CD4-positive, alpha-beta T cell treated with Interleukin-4 for 1 hour (primary cell): Measurements from ENCODE around the gene LUC7L.
"Not testable (repeated sequence)": the region's sequence is repeated elsewhere in the genome, so short reads cannot be mapped to it uniquely, and the experiment has no call there.

ENCODE experiments used
- DNase-seq, 2 donors: peaks; one replicate each; pipeline ENCODE4 v3.0.0-alpha.2; 2020 to 2022

Gene LUC7L

DNA sequence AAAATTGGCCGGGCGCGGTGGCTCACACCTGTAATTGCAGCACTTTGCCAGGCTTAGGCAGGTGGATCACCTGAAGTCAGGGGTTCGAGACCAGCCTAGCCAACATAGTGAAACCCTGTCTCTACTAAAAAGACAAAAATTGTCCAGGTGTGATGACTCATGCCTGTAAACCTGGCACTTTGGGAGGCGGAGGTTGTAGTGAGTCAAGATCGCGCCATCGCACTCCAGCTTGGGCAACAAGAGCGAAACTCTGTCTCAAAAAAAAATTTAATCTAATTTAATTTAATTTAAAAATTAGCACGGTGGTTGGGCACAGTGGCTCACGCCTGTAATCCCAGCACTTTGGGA, 50.6 kb downstream of the LUC7L start:
- no peak for DNase-seq

- DNase-seq = no peak
Measured at GRCh38 chr16:177981-178667, 51.1 kb downstream of the LUC7L start.

DNA sequence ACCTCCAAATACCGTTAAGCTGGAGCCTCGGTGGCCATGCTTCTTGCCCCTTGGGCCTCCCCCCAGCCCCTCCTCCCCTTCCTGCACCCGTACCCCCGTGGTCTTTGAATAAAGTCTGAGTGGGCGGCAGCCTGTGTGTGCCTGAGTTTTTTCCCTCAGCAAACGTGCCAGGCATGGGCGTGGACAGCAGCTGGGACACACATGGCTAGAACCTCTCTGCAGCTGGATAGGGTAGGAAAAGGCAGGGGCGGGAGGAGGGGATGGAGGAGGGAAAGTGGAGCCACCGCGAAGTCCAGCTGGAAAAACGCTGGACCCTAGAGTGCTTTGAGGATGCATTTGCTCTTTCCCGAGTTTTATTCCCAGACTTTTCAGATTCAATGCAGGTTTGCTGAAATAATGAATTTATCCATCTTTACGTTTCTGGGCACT, 51.8 kb downstream of the LUC7L start:
- no peak for DNase-seq

DNA sequence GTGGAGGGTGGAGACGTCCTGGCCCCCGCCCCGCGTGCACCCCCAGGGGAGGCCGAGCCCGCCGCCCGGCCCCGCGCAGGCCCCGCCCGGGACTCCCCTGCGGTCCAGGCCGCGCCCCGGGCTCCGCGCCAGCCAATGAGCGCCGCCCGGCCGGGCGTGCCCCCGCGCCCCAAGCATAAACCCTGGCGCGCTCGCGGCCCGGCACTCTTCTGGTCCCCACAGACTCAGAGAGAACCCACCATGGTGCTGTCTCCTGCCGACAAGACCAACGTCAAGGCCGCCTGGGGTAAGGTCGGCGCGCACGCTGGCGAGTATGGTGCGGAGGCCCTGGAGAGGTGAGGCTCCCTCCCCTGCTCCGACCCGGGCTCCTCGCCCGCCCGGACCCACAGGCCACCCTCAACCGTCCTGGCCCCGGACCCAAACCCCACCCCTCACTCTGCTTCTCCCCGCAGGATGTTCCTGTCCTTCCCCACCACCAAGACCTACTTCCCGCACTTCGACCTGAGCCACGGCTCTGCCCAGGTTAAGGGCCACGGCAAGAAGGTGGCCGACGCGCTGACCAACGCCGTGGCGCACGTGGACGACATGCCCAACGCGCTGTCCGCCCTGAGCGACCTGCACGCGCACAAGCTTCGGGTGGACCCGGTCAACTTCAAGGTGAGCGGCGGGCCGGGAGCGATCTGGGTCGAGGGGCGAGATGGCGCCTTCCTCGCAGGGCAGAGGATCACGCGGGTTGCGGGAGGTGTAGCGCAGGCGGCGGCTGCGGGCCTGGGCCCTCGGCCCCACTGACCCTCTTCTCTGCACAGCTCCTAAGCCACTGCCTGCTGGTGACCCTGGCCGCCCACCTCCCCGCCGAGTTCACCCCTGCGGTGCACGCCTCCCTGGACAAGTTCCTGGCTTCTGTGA, 52.5 kb downstream of the LUC7L start, which contains the start of gene HBA1:
Gene HBA1, plus strand, starts transcription at position 204 of the 906 bp plus-strand sequence. Its CDS starts 37 bp downstream, at position 241.
- not testable (repeated sequence) for DNase-seq

- not testable (repeated sequence) for DNase-seq
Measured at GRCh38 chr16:176006-176405, 53.2 kb downstream of the LUC7L start.

GRCh38 chr16:175011-175949, 54.0 kb downstream of the LUC7L start:
- DNase-seq = no peak

DNA sequence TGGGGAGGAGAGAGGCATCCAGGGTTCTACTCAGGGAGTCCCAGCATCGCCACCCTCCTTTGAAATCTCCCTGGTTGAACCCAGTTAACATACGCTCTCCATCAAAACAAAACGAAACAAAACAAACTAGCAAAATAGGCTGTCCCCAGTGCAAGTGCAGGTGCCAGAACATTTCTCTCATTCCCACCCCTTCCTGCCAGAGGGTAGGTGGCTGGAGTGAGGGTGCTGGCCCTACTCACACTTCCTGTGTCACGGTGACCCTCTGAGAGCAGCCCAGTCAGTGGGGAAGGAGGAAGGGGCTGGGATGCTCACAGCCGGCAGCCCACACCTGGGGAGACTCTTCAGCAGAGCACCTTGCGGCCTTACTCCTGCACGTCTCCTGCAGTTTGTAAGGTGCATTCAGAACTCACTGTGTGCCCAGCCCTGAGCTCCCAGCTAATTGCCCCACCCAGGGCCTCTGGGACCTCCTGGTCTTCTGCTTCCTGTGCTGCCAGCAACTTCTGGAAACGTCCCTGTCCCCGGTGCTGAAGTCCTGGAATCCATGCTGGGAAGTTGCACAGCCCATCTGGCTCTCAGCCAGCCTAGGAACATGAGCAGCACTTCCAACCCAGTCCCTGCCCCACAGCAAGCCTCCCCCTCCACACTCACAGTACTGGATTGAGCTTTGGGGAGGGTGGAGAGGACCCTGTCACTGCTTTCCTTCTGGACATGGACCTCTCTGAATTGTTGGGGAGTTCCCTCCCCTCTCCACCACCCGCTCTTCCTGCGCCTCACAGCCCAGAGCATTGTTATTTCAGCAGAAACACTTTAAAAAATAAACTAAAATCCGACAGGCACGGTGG, 55.1 kb downstream of the LUC7L start:
- DNase-seq = not testable (repeated sequence)

DNA sequence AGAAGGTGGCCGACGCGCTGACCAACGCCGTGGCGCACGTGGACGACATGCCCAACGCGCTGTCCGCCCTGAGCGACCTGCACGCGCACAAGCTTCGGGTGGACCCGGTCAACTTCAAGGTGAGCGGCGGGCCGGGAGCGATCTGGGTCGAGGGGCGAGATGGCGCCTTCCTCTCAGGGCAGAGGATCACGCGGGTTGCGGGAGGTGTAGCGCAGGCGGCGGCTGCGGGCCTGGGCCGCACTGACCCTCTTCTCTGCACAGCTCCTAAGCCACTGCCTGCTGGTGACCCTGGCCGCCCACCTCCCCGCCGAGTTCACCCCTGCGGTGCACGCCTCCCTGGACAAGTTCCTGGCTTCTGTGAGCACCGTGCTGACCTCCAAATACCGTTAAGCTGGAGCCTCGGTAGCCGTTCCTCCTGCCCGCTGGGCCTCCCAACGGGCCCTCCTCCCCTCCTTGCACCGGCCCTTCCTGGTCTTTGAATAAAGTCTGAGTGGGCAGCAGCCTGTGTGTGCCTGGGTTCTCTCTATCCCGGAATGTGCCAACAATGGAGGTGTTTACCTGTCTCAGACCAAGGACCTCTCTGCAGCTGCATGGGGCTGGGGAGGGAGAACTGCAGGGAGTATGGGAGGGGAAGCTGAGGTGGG, 55.9 kb downstream of the LUC7L start:
- DNase-seq = not testable (repeated sequence)

- DNase-seq = not testable (repeated sequence)
Measured at GRCh38 chr16:172374-172941, 56.8 kb downstream of the LUC7L start, which contains the start of gene HBA2. Gene HBA2 (plus strand): TSS chr16:172876. CDS start chr16:172913, 37 bp downstream.

DNA sequence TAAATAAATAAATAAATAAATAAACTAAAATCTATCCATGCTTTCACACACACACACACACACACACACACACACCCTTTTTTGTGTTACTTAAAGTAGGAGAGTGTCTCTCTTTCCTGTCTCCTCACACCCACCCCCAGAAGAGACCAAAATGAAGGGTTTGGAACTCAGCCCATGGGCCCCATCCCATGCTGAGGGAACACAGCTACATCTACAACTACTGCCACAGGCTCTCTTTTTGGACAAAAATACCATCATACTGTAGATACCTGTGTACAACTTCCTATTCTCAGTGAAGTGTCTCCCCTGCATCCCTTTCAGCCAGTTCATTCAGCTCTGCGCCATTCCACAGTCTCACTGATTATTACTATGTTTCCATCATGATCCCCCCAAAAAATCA, 58.5 kb downstream of the LUC7L start:
- DNase-seq = no peak

DNA sequence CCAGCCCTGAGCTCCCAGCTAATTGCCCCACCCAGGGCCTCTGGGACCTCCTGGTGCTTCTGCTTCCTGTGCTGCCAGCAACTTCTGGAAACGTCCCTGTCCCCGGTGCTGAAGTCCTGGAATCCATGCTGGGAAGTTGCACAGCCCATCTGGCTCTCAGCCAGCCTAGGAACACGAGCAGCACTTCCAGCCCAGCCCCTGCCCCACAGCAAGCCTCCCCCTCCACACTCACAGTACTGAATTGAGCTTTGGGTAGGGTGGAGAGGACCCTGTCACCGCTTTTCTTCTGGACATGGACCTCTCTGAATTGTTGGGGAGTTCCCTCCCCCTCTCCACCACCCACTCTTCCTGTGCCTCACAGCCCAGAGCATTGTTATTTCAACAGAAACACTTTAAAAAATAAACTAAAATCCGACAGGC, 59.2 kb downstream of the LUC7L start:
- DNase-seq = not testable (repeated sequence)

- DNase-seq = no peak
Measured at GRCh38 chr16:169014-169413, 60.2 kb downstream of the LUC7L start.

DNA sequence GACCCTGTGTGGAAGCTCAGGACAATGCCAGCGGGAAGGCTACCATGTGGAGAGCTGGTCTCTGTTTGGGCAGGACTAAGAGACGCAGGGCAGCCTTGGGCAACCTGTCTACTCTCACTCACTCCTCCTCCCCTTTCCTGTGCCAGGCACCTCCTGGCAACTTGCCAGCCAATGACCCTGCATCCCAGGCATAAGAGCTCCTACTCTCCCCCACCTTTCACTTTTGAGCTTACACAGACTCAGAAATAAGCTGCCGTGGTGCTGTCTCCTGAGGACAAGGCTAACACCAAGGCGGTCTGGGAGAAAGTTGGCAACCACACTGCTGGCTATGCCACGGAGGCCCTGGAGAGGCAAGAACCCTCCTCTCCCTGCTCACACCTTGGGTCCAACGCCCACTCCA, 60.8 kb downstream of the LUC7L start:
- DNase-seq = no peak

GRCh38 chr16:167122-167690, 62.0 kb downstream of the LUC7L start:
- no peak for DNase-seq

- no peak for DNase-seq
Measured at GRCh38 chr16:166375-167121, 62.7 kb downstream of the LUC7L start.

DNA sequence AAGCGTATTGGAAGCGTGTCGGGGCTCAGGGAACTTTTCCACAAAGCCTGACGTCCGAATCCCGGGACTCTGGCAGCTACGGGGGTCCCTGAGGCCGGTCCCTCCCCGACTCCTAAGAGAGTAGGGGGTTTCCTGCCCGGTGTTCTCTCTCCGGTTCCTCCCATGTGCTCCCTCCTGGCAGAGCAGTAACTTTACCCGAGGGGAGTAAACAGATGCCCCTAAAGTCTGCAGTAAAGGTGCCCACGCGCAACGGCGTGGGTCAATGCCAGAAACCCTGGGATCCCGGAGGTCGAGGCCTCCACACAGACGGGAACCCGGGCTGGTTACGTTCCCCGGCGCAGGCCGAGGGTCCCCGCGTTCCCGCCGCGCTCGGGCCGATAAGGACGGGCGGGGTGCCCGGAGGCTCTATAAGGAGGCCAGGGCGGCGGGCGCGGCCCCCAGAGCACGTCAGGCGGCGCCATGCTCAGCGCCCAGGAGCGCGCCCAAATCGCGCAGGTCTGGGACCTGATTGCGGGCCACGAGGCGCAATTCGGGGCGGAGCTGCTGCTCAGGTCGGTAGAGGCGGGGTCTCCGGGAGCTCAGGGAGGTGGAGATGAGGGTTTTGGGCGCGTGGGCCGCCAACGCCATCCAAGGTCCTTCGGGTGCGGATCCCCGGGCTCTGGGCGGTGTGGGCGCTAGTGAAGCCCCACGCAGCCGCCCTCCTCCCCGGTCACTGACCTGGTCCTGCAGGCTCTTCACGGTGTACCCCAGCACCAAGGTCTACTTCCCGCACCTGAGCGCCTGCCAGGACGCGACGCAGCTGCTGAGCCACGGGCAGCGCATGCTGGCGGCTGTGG, 63.5 kb downstream of the LUC7L start, which contains the start of gene HBM:
Gene HBM, plus strand, starts transcription at position 440 of the 836 bp plus-strand sequence. Its CDS starts 20 bp downstream, at position 460.
- DNase-seq = no peak

DNA sequence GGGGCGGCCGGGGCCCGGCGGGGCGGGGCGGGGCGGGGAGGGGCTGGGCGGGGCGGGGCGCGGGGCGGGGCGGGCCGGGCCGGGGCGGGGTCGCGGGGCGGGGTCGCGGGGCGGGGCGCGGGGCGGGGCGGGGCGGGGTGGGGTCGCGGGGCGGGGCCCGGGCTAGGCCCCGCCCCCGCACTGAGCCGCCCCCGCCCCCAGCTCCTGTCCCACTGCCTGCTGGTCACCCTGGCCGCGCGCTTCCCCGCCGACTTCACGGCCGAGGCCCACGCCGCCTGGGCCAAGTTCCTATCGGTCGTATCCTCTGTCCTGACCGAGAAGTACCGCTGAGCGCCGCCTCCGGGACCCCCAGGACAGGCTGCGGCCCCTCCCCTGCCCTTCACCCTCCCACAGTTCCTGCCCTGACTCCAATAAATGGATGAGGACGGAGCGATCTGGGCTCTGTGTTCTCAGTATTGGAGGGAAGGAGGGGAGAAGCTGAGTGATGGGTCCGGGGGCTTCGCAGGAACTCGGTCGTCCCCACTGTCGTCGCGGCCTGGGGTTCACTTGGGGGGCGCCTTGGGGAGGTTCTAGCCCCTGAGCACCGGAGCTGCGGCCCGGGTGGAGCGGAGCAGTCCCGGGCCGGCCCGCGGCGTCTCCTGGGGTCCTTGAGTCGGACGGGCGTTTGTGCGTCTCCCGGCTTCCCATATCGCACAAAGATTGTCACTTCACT, 64.3 kb downstream of the LUC7L start:
- DNase-seq = no peak
